Uterus (tissue), 2 donors: ENCODE results near the gene CDC5L.

ENCODE experiments used
- POLR2A ChIP-seq, 2 donors: fragments of 450-650 bp; IDR thresholded peaks; one replicate each; pipeline ENCODE4 v1.6.1; 2016; ENCODE audit warnings: antibody characterized with exemption in 2 of 2, mild to moderate bottlenecking in 1 of 2, moderate library complexity in 1 of 2
- TF ChIP-seq, protein P1 (sequence below), 4 experiments: fragments of 200-600 bp in 2 of 4; fragments of 450-650 bp in 2 of 4; sonication (generic) in 2 of 4; IDR thresholded peaks; one replicate each; pipeline ENCODE4 v1.5.1; 2016 to 2019; ENCODE audit warnings: antibody characterized with exemption in 4 of 4, mild to moderate bottlenecking in 2 of 4, moderate library complexity in 1 of 4

DNA sequence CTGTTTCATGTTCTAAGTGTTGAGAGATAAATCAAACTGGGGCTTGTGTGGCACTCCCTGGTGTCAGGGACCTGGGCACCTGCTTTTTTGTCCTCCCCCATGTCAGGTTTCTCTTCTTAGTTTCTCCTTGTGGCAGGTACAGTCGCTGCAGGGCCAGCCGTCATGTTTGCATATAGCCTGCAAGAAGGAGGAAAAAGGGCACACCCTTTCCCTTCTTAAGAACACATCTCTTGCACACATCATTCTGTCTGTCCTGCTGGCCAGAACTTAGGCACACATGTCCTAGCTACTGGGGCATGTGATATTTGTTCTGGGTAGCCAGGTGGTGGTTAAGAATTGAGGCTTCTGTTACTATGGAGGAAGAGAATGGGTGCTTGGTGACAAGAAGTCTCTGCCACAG lies 27.9 kb downstream of the CDC5L start:
- TF ChIP-seq, protein P1, sequence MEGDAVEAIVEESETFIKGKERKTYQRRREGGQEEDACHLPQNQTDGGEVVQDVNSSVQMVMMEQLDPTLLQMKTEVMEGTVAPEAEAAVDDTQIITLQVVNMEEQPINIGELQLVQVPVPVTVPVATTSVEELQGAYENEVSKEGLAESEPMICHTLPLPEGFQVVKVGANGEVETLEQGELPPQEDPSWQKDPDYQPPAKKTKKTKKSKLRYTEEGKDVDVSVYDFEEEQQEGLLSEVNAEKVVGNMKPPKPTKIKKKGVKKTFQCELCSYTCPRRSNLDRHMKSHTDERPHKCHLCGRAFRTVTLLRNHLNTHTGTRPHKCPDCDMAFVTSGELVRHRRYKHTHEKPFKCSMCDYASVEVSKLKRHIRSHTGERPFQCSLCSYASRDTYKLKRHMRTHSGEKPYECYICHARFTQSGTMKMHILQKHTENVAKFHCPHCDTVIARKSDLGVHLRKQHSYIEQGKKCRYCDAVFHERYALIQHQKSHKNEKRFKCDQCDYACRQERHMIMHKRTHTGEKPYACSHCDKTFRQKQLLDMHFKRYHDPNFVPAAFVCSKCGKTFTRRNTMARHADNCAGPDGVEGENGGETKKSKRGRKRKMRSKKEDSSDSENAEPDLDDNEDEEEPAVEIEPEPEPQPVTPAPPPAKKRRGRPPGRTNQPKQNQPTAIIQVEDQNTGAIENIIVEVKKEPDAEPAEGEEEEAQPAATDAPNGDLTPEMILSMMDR (IDR thresholded peaks at IDR 0.05): no peak
- TF ChIP-seq POLR2A (IDR thresholded peaks at IDR 0.05): no peak
